NCI-H146 treated with DMSO at 0.1 percent for 48 hours (cell line): ENCODE results near the gene TANGO2.

Experiments
- DNase-seq: peaks from one replicate; lab custom pipeline; 2025; ENCODE audit not compliant: unreplicated experiment; lab: John Stamatoyannopoulos, UW

TANGO2 gene

GRCh38 chr22:20083157-20083890, 62.4 kb downstream of the TANGO2 start:
- no peak for DNase-seq

DNA sequence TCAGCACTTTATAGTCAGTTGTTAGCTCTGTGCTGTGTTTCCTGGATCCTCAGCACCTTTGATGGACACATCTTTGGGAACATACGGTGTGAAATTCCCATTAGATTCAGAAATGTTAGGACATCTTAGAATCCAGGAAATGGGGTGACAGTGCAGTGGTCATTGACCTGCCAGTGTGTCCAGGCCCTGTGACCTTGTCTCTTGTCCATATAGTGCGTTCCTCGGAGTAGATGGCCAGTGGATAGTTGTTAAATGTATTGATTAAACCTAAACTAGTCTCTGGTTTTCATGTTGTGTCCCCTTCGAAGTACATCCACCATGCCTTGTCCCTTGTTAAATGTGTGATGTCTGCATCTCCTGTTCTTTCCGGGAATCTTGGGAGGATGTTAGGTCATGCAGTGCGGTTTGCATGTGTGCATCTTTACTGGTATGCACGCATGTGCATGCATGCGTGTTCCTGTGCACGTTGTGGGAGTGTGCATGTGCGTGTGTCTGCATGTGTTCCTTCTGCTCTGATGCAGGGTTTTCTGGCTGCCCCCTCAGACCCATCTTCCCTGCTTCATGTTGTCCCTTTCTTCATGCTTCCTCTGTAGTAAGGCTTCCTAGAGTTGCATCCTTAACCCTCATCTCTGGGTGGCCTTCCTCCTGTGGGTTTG, 63.1 kb downstream of the TANGO2 start:
- no peak for DNase-seq

- DNase-seq = no peak
Observed at GRCh38 chr22:20084547-20085413, 63.9 kb downstream of the TANGO2 start.

DNA sequence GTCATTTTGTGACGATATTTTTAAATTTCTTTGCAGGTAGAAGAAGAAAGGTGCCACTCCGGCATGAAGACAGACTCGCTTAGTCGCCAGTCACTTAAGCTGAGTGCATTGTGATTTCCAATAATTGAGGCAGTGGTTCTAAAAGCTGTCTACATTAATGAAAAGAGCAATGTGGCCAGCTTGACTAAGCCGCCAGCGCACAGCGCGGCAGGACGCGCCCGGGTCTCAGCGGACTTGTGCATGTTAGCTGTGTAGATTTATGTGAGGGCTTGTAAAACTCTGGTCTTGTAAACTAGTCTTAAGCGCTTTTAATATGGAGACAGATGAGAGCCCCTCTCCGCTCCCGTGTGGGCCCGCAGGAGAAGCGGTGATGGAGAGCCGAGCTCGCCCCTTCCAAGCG, 64.7 kb downstream of the TANGO2 start:
- no peak for DNase-seq

GRCh38 chr22:20086101-20086599, 65.2 kb downstream of the TANGO2 start:
- no peak for DNase-seq

- DNase-seq = no peak
Observed at GRCh38 chr22:20086763-20087162, 65.9 kb downstream of the TANGO2 start.

DNA sequence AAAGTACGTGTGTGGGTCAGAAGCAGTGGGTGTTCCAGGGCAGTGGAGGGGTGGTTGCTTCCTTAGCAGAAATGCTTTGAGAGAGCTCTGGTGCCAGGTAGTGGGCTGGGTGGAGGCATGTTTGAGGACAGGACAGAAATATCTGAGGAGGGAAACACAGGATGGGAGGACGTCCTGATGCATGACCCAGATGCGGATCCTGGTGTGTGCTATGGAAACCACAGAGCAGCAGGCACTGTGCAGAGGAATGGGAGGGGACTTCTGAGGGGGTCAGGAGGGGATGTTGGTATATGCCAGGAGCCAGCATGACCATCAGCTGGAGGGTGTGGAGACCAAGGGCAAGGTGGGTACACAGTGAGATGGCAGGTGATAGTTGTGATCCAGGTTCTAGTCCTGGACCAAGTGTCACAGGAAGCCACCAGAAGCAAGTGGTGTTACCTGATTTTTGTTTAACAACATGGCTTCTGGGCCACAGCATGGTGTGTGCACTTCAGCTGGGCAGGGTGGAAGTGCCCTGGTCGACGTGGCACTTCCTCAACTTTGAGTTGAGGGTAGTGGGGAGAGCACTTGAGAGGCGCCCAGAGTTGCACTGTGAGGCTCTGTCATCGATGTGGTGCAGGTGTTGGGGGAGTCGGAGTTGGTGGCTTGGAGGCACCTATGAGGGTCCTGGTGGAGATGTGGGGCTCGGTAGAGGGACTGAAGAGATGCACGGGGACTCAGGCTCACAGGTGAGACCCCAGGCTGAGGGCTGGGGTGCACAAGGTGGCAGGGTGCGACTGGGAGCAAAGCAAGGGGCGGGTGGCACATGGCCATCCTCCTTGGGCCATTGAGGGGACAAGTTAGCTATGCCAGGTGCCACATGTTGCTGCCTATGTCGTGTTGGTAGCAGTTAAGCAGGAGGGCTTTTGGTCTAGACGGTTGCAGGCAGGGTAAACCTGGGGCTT, 66.7 kb downstream of the TANGO2 start:
- no peak for DNase-seq

- no peak for DNase-seq
Observed at GRCh38 chr22:20088263-20088648, 67.3 kb downstream of the TANGO2 start.

- no peak for DNase-seq
Observed at GRCh38 chr22:20089226-20089976, 68.5 kb downstream of the TANGO2 start.

GRCh38 chr22:20089977-20090729, 69.2 kb downstream of the TANGO2 start:
- no peak for DNase-seq

- no peak for DNase-seq
Observed at GRCh38 chr22:20090730-20091240, 69.9 kb downstream of the TANGO2 start.

GRCh38 chr22:20091690-20092476, 71.0 kb downstream of the TANGO2 start:
- no peak for DNase-seq

DNA sequence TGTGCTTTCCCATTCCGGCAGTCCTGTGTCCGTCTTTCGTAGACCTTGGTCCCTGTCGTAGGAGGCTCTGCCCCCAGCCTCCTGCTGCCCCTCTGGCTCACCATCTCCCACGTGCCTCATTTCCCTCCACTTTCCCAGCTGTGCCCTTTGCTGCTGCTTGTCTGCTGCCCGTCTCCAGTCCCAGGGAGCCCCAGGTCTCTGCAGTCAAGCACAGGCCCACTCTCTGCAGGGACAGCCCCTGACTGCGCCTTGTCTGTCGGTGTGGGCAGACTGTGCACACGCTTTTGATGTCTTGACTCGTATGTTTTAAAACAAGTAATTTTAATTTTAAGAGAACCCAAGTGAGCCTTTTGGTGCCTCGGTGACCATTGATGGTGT, 71.6 kb downstream of the TANGO2 start:
- DNase-seq = no peak

GRCh38 chr22:20093418-20094196, 72.7 kb downstream of the TANGO2 start:
- no peak for DNase-seq

DNA sequence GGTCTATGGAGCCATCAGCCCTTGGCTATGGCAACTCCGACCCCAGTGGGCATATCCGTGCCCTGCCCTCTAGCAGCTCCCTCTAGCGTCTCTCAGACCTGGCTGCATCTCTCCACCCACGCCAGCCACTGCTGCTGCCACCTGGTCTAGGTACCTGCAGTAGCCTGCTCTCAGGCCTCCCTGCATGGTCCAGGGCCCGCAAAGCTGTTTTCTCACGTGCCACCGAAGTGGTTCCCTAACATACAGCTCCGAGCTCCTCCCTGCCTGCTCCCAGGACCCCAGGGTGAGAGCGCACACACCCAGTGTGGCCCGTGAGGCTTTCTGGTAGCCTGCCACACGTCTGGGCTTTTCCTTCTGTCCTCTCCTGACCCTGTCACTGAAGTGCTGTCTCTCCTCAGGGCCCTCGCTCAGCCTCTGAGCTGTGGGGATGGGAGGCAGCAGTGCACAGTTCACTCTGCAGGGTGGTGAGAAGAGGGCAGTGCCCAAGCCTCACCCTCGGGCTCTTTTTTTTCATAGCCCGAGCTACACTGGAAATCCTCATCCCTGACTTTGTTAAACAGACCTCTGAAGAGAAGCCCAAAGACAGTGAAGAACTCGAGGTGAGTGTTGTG, 73.4 kb downstream of the TANGO2 start:
- DNase-seq = no peak

GRCh38 chr22:20095521-20095920, 74.6 kb downstream of the TANGO2 start:
- no peak for DNase-seq
